Astrocyte (in vitro differentiated cells and primary cell): Measurements from ENCODE around the gene PRMT3. TPM values are rescaled to one million over a fixed set of nuclear protein-coding genes. Genes with fewer than 3 reads are reported as not detected.

Experiments
- DNase-seq: peaks from one replicate; pipeline ENCODE4 v3.0.0-alpha.2; 2010; ENCODE audit warnings: low read depth
- FAIRE-seq: peaks from 2 replicates; lab custom pipeline; 2011; peaks lifted over from hg19 to GRCh38; lab: Jason Lieb, UNC
- H2AFZ ChIP-seq: 2 replicates; pipeline ENCODE4 v1.6.0; 2012; ENCODE audit warnings: low read depth, low read length, inconsistent platforms
- H3K27ac ChIP-seq: 2 replicates; pipeline ENCODE4 v1.5.1; 2011; ENCODE audit warnings: low read depth, low read length, inconsistent platforms
- H3K27me3 ChIP-seq: 2 replicates; pipeline ENCODE4 v1.6.0; 2011; ENCODE audit warnings: low read length, inconsistent platforms; ENCODE audit not compliant: insufficient read depth
- H3K36me3 ChIP-seq: 2 replicates; pipeline ENCODE4 v1.5.1; 2011; ENCODE audit warnings: low read length, inconsistent platforms; ENCODE audit not compliant: insufficient read depth
- H3K4me1 ChIP-seq: 2 replicates; pipeline ENCODE4 v1.5.1; 2011; ENCODE audit warnings: low read length, inconsistent platforms; ENCODE audit not compliant: insufficient read depth
- H3K4me2 ChIP-seq: 2 replicates; pipeline ENCODE4 v1.6.0; 2012; ENCODE audit warnings: low read length, inconsistent platforms
- H3K4me3 ChIP-seq: 2 replicates; pipeline ENCODE4 v1.5.1; 2011; ENCODE audit warnings: low read depth, mild to moderate bottlenecking, low read length, inconsistent platforms; ENCODE audit not compliant: insufficient read depth
- H3K79me2 ChIP-seq: 2 replicates; pipeline ENCODE4 v1.6.0; 2012; ENCODE audit warnings: mild to moderate bottlenecking, low read length, inconsistent platforms; ENCODE audit not compliant: insufficient read depth
- H3K9ac ChIP-seq: 2 replicates; pipeline ENCODE4 v1.6.0; 2012; ENCODE audit warnings: mild to moderate bottlenecking, low read length, inconsistent platforms
- H3K9me3 ChIP-seq: 2 replicates; pipeline ENCODE4 v1.5.1; 2012; ENCODE audit warnings: low read depth, mild to moderate bottlenecking, low read length, inconsistent platforms; ENCODE audit not compliant: insufficient read depth
- H4K20me1 ChIP-seq: 2 replicates; pipeline ENCODE4 v1.6.0; 2012; ENCODE audit warnings: low read length, inconsistent platforms; ENCODE audit not compliant: insufficient read depth
- H3K27ac Mint-ChIP-seq: one replicate; pipeline ENCODE4 v1.8.0; 2021; ENCODE audit warnings: mild to moderate bottlenecking, mixed read lengths; ENCODE audit not compliant: unreplicated experiment
- H3K27me3 Mint-ChIP-seq: one replicate; pipeline ENCODE4 v1.8.0; 2021; ENCODE audit warnings: low read depth, mixed read lengths; ENCODE audit not compliant: unreplicated experiment
- H3K36me3 Mint-ChIP-seq: one replicate; pipeline ENCODE4 v1.8.0; 2021; ENCODE audit warnings: low read depth, mixed read lengths; ENCODE audit not compliant: unreplicated experiment
- H3K4me1 Mint-ChIP-seq: one replicate; pipeline ENCODE4 v1.8.0; 2021; ENCODE audit warnings: low read depth, mixed read lengths; ENCODE audit not compliant: unreplicated experiment
- H3K4me3 Mint-ChIP-seq: one replicate; pipeline ENCODE4 v1.8.0; 2021; ENCODE audit warnings: mild to moderate bottlenecking, moderate library complexity, mixed read lengths; ENCODE audit not compliant: unreplicated experiment
- H3K9me3 Mint-ChIP-seq: one replicate; pipeline ENCODE4 v1.8.0; 2021; ENCODE audit warnings: mild to moderate bottlenecking, mixed read lengths; ENCODE audit not compliant: unreplicated experiment
- EZH2 ChIP-seq: IDR thresholded peaks from 2 replicates; pipeline ENCODE4 v1.6.1; 2012; ENCODE audit warnings: mild to moderate bottlenecking, low read length, inconsistent platforms; ENCODE audit not compliant: insufficient read depth
- total RNA-seq: library from RNA; stranded (reverse); gene quantifications from 2 replicates; pipeline ENCODE4 v1.2.1, GENCODE V29; 2021
- TF ChIP-seq, protein P1 (sequence below): IDR thresholded peaks from 2 replicates; pipeline ENCODE4 v1.5.1; 2011; ENCODE audit warnings: low read depth, mild to moderate bottlenecking, inconsistent platforms, low read length, moderate library complexity; ENCODE audit not compliant: insufficient read depth

Gene PRMT3
- total RNA-seq, 1 donor from 2014 or later = 10.5 TPM

DNA sequence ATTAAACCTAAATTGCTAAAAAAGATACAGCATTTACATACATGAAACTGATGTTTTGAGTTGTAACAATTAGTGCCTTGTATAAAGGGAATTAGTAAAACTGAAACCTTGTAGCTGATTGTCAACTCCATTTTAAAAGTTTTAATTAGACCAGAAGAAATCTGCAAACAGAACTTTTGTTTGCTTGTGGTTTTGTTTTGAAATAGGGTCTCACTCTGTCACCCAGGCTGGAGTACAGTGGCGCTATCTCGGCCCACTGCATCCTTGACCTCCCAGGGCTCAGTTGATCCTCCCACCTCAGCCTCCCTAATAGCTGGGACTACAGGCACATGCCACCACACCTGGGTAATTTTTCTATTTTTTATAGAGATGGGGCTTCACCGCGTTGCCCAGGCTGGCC, 125.4 kb downstream of the PRMT3 start:
- Histone ChIP-seq H3K9ac (no peak overlapping the region), H2AFZ (no peak overlapping the region), H3K9me3 (no peaks in the 10 kb centered on the region), H3K4me2 (no peak overlapping the region), H3K27me3 (no peaks in the 10 kb centered on the region), H3K4me1 (no peaks in the 10 kb centered on the region), H4K20me1 (no peaks in the 10 kb centered on the region), H3K36me3 (no peaks in the 10 kb centered on the region), H3K79me2 (no peaks in the 10 kb centered on the region), H3K27ac (no peak overlapping the region), H3K4me3 (no peak overlapping the region)
- H3K4me3 Mint-ChIP-seq = no peak overlapping the region
- no peaks in the 10 kb centered on the region for H3K4me1 Mint-ChIP-seq
- H3K27ac Mint-ChIP-seq = no peak overlapping the region
- FAIRE-seq (no peak), DNase-seq (no peak)
- H3K36me3 Mint-ChIP-seq = no peaks in the 10 kb centered on the region
- no peak for TF ChIP-seq EZH2
- TF ChIP-seq, protein P1, sequence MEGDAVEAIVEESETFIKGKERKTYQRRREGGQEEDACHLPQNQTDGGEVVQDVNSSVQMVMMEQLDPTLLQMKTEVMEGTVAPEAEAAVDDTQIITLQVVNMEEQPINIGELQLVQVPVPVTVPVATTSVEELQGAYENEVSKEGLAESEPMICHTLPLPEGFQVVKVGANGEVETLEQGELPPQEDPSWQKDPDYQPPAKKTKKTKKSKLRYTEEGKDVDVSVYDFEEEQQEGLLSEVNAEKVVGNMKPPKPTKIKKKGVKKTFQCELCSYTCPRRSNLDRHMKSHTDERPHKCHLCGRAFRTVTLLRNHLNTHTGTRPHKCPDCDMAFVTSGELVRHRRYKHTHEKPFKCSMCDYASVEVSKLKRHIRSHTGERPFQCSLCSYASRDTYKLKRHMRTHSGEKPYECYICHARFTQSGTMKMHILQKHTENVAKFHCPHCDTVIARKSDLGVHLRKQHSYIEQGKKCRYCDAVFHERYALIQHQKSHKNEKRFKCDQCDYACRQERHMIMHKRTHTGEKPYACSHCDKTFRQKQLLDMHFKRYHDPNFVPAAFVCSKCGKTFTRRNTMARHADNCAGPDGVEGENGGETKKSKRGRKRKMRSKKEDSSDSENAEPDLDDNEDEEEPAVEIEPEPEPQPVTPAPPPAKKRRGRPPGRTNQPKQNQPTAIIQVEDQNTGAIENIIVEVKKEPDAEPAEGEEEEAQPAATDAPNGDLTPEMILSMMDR = no peak
- H3K27me3 Mint-ChIP-seq = no peaks in the 10 kb centered on the region
- no peaks in the 10 kb centered on the region for H3K9me3 Mint-ChIP-seq

DNA sequence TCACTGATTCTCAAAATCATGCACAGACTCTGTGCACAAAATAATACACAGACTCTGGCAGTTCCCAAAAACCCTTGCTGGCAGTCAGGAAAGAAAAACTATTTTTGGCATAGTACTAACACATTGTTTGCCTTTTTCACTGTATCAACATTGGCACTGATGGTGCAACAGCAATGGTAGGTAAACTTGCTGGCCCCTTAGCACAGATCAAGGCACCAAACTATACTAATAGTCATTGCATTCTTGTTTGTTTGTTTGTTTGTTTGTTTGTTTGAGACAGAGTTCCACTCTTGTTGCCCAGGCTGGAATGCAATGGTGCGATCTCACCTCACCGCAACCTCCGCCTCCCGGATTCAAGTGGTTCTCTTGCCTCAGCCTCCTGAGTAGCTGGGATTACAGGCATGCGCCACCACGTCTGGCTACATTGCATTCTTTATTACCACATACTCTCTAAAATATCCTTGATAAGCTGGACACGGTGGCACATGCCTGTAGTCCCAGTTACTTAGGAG, 130.9 kb downstream of the PRMT3 start:
- FAIRE-seq = no peak

DNA sequence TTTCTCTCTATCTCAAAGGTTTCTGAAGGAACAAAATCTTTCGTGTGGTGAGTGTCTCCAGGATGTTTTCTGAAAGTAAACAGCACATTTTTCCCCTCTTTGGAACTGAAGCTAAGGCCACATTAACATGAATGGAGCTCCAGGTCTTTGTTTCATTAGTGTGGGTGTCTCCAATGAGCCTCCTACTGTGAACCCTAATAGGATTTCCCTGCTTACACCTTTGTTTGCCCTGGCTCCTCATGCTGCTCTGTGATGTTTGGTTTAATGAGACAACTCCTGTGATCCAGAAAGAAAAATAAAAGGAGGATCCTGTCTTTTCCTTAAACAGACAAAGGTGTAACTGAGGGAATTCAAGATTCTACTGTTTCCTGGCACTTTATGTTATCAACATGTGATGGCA, 135.0 kb downstream of the PRMT3 start:
- Mint-ChIP-seq H3K27me3 (peaks cover 5% of the 10 kb centered on the region), H3K27ac (no peak overlapping the region), H3K9me3 (no peaks in the 10 kb centered on the region), H3K36me3 (no peaks in the 10 kb centered on the region), H3K4me1 (no peaks in the 10 kb centered on the region), H3K4me3 (no peak overlapping the region)
- Histone ChIP-seq H3K4me3 (no peak overlapping the region), H3K79me2 (no peaks in the 10 kb centered on the region), H4K20me1 (no peaks in the 10 kb centered on the region), H3K4me1 (no peaks in the 10 kb centered on the region), H3K9ac (no peak overlapping the region), H2AFZ (no peak overlapping the region), H3K36me3 (no peaks in the 10 kb centered on the region), H3K9me3 (no peaks in the 10 kb centered on the region), H3K27me3 (no peaks in the 10 kb centered on the region), H3K27ac (no peak overlapping the region), H3K4me2 (no peak overlapping the region)
- DNase-seq = no peak
- FAIRE-seq = no peak
- no peak for TF ChIP-seq EZH2
- TF ChIP-seq, protein P1 = no peak

More for the DNA sequence above, 130.9 kb downstream of the PRMT3 start:
- Histone ChIP-seq H3K27ac (no peak overlapping the region), H3K36me3 (no peaks in the 10 kb centered on the region), H3K4me2 (no peak overlapping the region), H3K79me2 (no peaks in the 10 kb centered on the region), H3K4me3 (no peak overlapping the region), H3K4me1 (no peaks in the 10 kb centered on the region), H3K9ac (no peak overlapping the region), H3K27me3 (no peaks in the 10 kb centered on the region), H2AFZ (no peak overlapping the region), H4K20me1 (no peaks in the 10 kb centered on the region), H3K9me3 (no peaks in the 10 kb centered on the region)
- peaks cover 5% of the 10 kb centered on the region for H3K27me3 Mint-ChIP-seq
- H3K4me1 Mint-ChIP-seq = no peaks in the 10 kb centered on the region
- no peaks in the 10 kb centered on the region for H3K9me3 Mint-ChIP-seq
- no peaks in the 10 kb centered on the region for H3K36me3 Mint-ChIP-seq
- no peak overlapping the region for H3K27ac Mint-ChIP-seq
- TF ChIP-seq, protein P1 = no peak
- TF ChIP-seq EZH2 = no peak
- no peak overlapping the region for H3K4me3 Mint-ChIP-seq
- no peak for DNase-seq
